Ureter (tissue), 1 donor: Measurements from ENCODE around the gene C1RL. TPM values are rescaled to one million over a fixed set of nuclear protein-coding genes. Genes with fewer than 3 reads are reported as not detected.
"Not testable (repeated sequence)": the region's sequence is repeated elsewhere in the genome, so short reads cannot be mapped to it uniquely, and the experiment has no call there.

ENCODE experiments used
- DNase-seq: peaks from one replicate; pipeline ENCODE4 v3.0.0-alpha.2; 2020; ENCODE audit warnings: low spot score
- total RNA-seq: library from RNA; stranded (reverse); gene quantifications from one replicate; pipeline ENCODE4 v1.2.4, GENCODE V29; 2023
- donor health status: DM: yes; HTN: yes; CAD: no.

Gene C1RL
- total RNA-seq, 1 donor from 2014 or later, result 110 TPM

GRCh38 chr12:7114851-7115250, 5.8 kb upstream of the C1RL start:
- DNase-seq, result no peak

- DNase-seq, result no peak
These were observed 5.0 kb upstream of the C1RL start for GRCh38 chr12:7114008-7114407.

DNA sequence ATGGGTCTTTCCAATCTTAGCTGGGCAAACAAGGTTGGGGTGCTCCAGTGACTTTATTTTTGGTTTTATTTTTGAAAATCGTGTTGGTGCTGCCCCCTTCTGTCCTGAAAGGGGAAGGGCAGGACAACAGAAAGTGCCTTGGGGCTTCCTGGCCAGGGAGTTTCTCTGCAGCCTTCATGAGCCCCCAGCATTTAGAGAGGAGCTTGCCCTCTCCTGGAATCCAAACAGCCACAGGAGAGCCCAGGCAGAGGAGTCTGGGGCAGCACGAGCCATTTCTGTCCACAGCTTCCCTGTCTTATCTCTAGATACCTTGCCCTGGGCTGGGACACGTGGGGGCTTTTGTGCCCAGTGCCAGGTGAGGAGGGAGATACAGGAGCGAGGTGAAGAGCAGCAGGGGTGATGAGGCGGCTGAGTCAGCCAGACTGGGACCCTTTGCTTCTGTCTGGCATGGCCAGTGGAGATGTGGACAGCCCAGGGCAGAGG, 4.4 kb upstream of the C1RL start:
- no peak for DNase-seq

DNA sequence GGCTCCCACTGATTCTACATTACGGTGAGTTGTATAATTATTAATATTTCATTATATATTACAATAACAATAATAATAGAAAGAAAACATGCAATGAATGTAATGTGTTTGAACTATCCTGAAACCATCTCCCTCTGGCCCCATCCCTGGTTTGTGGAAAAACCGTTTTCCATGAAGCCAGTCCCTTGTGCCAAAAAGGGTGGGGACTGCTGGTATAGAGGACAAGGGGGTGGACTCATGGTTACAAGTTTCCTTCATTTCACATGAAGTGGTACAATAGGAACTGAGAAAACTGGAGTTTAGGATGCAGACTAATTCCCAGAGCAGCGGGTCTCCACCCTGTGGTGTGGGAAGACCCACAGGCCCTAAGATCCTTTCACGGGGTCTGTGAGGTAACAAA, 3.0 kb upstream of the C1RL start:
- DNase-seq, result no peak

GRCh38 chr12:7110661-7111060, 1.6 kb upstream of the C1RL start:
- no peak for DNase-seq

GRCh38 chr12:7109572-7109920, 532 bp upstream of the C1RL start:
- no peak for DNase-seq

DNA sequence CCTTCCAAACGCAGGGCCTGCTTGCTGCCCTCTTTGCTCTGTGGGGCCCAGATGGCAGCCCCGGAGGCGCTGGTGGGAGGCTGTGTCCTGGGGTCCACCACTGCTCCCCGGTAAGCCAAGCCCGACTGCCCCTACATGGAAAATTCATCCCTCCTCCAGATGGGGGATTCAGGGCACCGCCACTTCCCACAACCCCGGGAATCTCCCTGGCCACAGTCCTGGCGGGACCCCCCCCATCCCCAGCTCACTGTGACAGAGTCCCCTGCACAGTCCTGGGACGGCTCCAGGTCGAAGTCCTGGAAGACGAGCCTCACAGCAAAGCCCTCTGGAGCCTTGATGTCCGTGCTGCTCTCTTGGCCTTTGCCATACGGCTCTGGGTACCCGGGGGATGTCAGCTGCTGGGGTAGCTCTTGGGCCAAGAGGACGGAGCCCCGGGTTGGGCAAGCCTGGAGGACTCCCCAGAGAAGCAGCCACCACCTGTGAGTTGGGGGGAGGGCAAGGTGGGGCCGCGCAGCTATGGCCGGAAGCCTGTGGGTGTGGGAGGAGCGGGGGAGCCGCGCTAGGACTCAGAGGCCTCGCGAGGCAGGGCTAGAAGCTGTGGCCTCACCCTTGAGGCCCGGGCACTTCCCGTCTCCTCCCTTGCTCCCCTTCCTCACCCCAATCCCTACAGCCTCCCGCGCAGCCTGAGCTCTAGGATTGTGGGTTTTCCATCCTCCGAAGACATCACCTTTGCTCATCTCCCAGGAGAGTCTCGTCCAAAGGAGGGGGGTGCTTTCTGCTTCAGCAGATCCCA, 815 bp downstream of the C1RL start:
- peak; percentile 88 for DNase-seq

DNA sequence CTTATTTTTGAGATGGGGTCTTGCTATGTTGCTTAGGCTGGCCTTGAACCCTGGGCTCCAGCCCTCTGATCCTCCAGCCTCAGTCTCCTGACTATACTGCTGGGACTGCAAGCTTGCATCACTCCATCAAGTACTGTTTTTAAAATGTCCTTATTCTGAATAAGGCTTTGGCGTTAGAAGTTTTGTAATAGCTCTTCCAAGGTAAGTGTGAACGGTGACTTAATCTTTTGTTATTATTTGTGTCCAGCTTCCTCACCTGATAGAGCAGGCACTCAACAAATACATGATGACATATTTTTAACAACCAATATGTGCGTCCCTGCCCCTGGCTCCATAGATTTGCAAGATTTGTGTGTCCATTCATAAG, 1.4 kb downstream of the C1RL start:
- no peak for DNase-seq

GRCh38 chr12:7107181-7107580, 1.8 kb downstream of the C1RL start:
- DNase-seq, result not testable (repeated sequence)

DNA sequence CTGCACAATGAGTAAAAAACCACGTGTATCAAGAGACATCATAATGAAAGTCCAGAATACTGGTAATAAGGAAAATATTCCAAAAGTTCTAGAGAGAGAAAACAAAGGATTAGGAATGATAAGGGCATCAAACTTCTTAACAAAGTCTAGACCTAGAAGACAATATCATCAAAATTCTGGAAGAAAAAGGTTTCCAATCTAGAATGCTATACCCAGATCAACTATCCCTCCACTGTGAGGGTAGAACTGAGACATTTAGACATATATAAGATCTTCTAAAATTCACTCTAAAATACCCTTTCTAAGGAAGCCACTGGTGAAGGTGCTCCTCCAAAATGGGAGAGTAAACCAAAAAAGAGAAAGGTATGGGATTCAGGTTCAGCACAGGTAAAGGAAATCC, 2.9 kb downstream of the C1RL start:
- DNase-seq, result no peak

DNA sequence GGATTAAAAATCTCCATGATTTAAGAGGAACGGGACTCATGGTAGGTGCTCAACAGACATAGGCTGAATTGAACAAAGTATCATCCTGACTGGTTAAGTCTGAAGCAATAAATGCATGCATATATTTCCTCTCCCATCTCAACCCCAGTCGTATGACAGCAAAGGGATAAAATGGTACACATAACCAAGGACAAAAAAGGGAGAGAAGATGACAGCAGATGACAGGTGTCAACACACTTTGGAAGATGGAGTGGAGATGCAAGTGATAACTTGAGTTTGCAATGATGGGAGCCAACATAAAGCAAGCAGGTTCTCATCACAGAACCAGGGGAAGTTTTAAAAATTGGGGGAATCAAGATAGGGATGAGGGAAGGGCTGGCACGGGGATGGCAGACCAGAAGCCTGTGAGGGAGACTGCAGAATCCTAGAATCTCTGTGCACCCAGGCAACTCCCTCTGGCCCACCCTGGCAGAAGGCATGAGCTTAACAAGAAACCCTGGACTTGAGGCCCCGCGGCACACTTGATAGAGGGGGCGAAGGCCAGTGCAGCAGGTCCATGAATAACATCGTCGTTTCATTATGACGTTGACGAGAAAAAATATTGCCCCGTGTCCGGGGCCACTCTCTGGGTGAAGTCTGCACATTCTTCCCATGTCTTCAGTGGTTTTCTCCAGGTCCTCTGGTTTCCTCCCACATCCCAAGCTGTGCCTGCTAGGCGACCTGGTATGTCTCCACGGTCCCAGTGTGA, 5.0 kb downstream of the C1RL start:
- no peak for DNase-seq

- DNase-seq, result no peak
These were observed 6.4 kb downstream of the C1RL start for GRCh38 chr12:7102582-7102981.

GRCh38 chr12:7101694-7102131, 7.3 kb downstream of the C1RL start:
- DNase-seq, result no peak

- DNase-seq, result no peak
These were observed 7.8 kb downstream of the C1RL start for GRCh38 chr12:7101047-7101693.

DNA sequence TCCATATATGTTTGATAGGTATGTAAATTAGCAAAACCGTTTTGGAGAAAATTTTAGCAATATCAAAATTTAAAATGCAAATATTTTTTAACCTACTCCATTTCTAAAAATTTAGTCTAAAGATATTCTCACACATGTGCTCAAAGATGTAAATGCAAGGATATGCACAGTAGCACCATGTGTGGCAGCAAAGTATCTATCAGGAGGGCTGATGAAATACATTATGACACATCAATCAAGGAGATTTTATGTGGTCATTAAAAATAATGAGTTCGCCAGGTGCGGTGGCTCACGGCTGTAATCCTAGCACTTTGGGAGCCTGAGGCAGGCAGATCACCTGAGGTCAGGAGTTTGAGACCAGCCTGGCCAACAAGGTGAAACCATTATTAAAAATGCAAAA, 8.8 kb downstream of the C1RL start:
- no peak for DNase-seq

DNA sequence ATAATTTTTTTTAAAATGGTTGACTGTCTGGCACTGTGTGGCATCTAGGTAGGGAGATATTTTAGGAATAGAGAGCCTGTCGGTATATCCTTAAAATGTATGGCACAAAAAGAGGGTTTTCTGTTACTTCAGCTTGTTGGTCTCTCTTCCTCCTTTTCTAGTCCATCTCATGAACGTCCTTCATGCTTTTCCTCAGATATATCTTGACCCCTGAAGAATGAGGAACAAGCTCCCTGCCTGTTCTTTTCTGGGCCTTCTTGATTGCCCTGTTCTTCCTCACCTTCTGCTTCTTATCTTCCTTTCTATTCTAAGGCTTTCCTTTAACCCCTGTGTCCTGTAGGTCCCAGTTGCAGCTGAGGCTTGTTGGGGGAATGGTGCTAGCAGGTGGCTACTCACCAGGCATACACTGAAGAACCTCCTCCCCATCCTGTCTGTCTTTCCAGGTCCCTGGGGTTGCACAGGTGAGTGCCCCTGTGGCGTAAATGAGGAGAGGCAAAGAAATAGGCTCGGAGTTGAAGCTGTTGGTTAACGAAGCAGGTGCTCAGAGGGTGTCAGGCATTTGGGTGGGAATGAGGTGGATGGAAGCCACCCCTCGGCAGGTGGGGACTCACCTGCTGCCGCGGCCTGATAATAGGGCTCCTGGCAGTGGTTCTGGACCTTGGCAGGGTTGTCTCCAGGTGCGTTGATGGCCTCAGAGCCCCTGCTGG, 9.6 kb downstream of the C1RL start:
- no peak for DNase-seq

- no peak for DNase-seq
These were observed 12.0 kb downstream of the C1RL start for GRCh38 chr12:7096979-7097378.

DNA sequence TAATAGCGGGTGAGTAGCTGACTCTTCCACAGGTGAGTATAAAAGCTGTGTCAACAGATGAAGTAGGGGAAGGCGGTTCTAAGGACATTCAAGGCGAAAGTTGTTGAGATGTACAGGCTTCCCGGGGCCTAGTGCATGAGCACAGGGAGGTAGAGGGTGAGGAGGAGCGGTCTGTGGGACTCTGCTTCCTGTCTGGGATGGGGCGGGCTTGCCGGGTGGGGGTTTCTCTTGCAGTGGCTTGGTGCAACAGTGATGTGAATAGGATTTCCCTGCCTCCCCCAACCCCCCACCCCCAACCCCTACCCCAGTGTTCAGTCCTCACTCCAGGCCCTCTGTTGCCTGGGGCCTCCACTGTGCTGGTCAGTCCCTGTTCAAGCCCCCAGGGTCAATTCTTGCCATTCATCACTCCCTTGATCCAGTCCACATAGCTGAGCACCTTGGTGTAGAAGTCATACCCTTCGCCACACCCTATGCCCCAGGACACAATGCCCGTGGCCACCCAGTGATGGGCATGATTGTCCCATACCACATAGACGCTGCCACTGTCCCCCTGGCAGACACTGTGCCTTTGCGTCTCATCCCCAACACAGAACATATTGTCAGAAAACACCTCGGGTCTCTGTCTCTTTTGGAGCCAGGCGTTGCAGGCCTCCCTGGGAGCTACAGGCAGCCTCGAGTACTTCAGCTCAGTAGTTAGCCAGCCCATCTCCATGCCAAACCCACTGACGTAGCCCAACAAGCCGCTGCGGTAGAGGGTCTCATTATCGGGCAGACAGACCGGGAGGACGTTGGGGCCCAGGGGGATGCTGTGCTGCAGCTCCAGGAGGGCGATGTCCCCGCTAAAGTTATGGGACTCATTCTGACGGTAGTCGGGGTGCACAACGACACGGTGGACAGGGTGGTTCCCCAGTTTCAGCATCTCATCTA, 12.7 kb downstream of the C1RL start:
- no peak for DNase-seq

GRCh38 chr12:7093892-7094291, 15.1 kb downstream of the C1RL start:
- DNase-seq, result no peak

DNA sequence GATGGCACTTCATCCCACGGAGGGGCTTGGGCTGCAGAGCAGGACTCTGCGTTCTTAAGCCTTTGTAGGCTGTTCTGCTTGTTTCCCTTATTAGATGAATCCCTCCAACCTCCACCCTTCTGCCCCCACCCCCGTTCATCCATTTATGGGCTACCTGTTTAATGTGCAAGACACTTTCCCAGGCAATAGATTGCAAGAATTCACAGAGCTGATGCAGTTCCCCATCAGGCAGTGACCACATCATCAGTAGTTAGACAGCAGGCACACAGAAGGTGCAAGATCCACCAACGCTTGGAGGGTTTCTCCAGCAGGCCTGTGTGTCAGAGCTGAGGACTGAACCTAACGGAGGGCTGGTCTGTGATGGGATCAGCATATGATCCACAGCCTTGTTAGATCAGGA, 15.5 kb downstream of the C1RL start:
- DNase-seq, result no peak

GRCh38 chr12:7092986-7093460, 16.0 kb downstream of the C1RL start:
- no peak for DNase-seq
